A673 (cell line): ENCODE results near the gene OSBP2. TPM values are rescaled to one million over a fixed set of nuclear protein-coding genes. Genes with fewer than 3 reads are reported as not detected.

ENCODE experiments used
- BruUV-seq: library from RNA; stranded (reverse); fragments of 400-500 nt; replicated peaks from 2 replicates; lab custom pipeline; 2021; lab: Mats Ljungman, UMichigan
- CTCF ChIA-PET: fragments of 300-600 bp; sonication (Branson Sonifier 250); formaldehyde crosslinking; loops from one replicate; lab custom pipeline; 2022; ENCODE audit warnings: antibody characterized with exemption; lab: Charles Lee
- POLR2A ChIA-PET: fragments of 300-600 bp; sonication (Branson Sonifier 250); formaldehyde crosslinking; loops from one replicate; lab custom pipeline; 2022; ENCODE audit warnings: antibody characterized with exemption; ENCODE audit not compliant: low non-redundant PET; lab: Charles Lee
- DNase-seq: peaks from one replicate; pipeline ENCODE4 v3.0.0-alpha.2; 2015; ENCODE audit warnings: low spot score
- H3K27ac ChIP-seq: fragments of 200-600 bp; sonication (generic); 2 replicates; pipeline ENCODE4 v1.5.1; 2016; ENCODE audit warnings: mixed run types, low read depth, mild to moderate bottlenecking, mixed read lengths, antibody characterized with exemption, low read length; ENCODE audit not compliant: poor library complexity, severe bottlenecking
- H3K27me3 ChIP-seq: fragments of 200-600 bp; sonication (generic); replicated peaks from 2 replicates; pipeline ENCODE4 v1.6.1; 2017; ENCODE audit warnings: mixed run types, low read depth, mild to moderate bottlenecking, mixed read lengths, antibody characterized with exemption, low read length; ENCODE audit not compliant: insufficient read depth, poor library complexity
- H3K36me3 ChIP-seq: fragments of 200-600 bp; sonication (generic); 2 replicates; pipeline ENCODE4 v1.6.1; 2016; ENCODE audit warnings: mixed run types, mild to moderate bottlenecking, mixed read lengths, antibody characterized with exemption, low read length; ENCODE audit not compliant: insufficient read depth, poor library complexity, severe bottlenecking
- H3K4me1 ChIP-seq: fragments of 200-600 bp; sonication (generic); 2 replicates; pipeline ENCODE4 v1.6.1; 2017; ENCODE audit warnings: mixed run types, mild to moderate bottlenecking, mixed read lengths, antibody characterized with exemption, low read length; ENCODE audit not compliant: insufficient read depth, poor library complexity, severe bottlenecking
- H3K4me3 ChIP-seq: fragments of 200-600 bp; sonication (generic); 2 replicates; pipeline ENCODE4 v1.5.1; 2016; ENCODE audit warnings: low read depth, mixed run types, mild to moderate bottlenecking, mixed read lengths, low read length; ENCODE audit not compliant: poor library complexity, severe bottlenecking
- H3K9me3 ChIP-seq: fragments of 200-600 bp; sonication (generic); 2 replicates; pipeline ENCODE4 v1.6.1; 2016; ENCODE audit warnings: mixed run types, low read depth, mild to moderate bottlenecking, mixed read lengths, antibody characterized with exemption, low read length; ENCODE audit not compliant: poor library complexity, severe bottlenecking
- EZH2 ChIP-seq: fragments of 200-600 bp; sonication (generic); IDR thresholded peaks from 2 replicates; pipeline ENCODE4 v1.6.1; 2017; ENCODE audit warnings: borderline replicate concordance, low read depth, mild to moderate bottlenecking, mixed read lengths, antibody characterized with exemption, low read length; ENCODE audit not compliant: poor library complexity, severe bottlenecking
- intact Hi-C: fragments of 100-400 bp; cut with micrococcal nuclease; formaldehyde crosslinking; loops from one replicate; pipeline ENCODE4 v1.10.0; 2022; ENCODE audit not compliant: unreplicated experiment
- total RNA-seq: library from RNA; stranded (reverse); gene quantifications from 2 replicates; pipeline ENCODE4 v1.2.3, GENCODE V29; 2021
- TF ChIP-seq, protein P1 (sequence below): fragments of 300-800, 200-600 bp; sonication (generic); conservative IDR thresholded peaks from 2 replicates; pipeline ENCODE4 v1.5.1; 2017; ENCODE audit warnings: low read depth, mild to moderate bottlenecking, antibody characterized with exemption, low read length, moderate library complexity, mixed read lengths

Gene OSBP2
- total RNA-seq, 1 experiment from 2014 or later = 1.8 TPM

DNA sequence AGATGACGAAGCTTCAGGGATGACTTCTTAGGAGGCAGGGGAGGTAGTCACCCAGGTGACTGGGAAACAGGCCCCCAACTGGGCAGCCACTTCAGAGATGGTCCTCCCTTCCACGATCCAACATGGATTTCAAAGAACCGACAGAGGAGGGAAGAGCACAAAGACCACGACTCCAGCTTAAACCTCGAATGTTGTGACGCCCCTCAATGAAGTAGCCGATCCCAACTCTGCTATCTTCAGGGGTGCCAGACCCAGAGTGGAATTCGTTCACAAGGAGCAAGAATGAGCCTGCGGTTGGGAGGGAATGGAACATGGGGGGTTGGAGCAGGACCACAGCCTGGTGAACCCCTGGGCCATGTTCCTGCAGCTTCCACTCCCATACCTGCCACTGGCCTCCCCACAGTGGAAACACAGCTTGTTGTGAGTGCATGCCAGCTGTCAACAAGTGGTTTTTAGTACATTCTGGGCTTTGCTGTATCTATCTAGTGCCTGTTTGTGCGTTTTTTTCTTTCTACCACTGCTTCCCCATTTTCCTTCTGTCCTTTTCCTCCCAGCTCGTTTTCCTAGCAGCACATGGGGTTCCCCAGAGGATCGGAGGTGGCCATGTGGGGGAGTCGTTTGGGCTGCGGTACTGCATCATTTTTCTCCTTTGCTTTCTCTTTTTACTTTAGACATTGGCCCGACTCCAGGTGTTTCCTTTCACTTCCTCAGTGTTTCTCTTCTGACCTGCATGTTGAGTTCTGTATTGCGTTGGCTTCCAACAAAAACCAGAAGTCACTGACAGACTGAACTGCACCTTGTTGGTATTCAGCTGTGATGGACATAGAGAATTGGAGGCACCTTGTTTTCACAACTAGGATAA is 208.1 kb downstream of the OSBP2 start:
- POLR2A ChIA-PET = no interaction called here
- BruUV-seq = no TSS peak
- CTCF ChIA-PET = no interaction called here
- no peaks in the 10 kb centered on the region for H3K9me3 ChIP-seq
- H3K4me1 ChIP-seq = no peaks in the 10 kb centered on the region
- no peak for DNase-seq
- H3K27ac ChIP-seq = no peak overlapping the region
- intact Hi-C loops = no loop called here
- no peaks in the 10 kb centered on the region for H3K36me3 ChIP-seq
- no peak overlapping the region for H3K4me3 ChIP-seq
- H3K27me3 ChIP-seq = no peaks in the 10 kb centered on the region
- TF ChIP-seq, protein P1, sequence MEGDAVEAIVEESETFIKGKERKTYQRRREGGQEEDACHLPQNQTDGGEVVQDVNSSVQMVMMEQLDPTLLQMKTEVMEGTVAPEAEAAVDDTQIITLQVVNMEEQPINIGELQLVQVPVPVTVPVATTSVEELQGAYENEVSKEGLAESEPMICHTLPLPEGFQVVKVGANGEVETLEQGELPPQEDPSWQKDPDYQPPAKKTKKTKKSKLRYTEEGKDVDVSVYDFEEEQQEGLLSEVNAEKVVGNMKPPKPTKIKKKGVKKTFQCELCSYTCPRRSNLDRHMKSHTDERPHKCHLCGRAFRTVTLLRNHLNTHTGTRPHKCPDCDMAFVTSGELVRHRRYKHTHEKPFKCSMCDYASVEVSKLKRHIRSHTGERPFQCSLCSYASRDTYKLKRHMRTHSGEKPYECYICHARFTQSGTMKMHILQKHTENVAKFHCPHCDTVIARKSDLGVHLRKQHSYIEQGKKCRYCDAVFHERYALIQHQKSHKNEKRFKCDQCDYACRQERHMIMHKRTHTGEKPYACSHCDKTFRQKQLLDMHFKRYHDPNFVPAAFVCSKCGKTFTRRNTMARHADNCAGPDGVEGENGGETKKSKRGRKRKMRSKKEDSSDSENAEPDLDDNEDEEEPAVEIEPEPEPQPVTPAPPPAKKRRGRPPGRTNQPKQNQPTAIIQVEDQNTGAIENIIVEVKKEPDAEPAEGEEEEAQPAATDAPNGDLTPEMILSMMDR = no peak
- TF ChIP-seq EZH2 = no peak

- DNase-seq = no peak
- Histone ChIP-seq H3K27ac (no peak overlapping the region), H3K4me1 (no peaks in the 10 kb centered on the region), H3K36me3 (no peaks in the 10 kb centered on the region), H3K4me3 (no peak overlapping the region), H3K27me3 (no peaks in the 10 kb centered on the region), H3K9me3 (no peaks in the 10 kb centered on the region)
- ChIA-PET CTCF (interaction anchor here (0.6 kb wide), 1 partner anchor 19 kb away, joined by 4 read pairs; no protein-coding TSS in a partner anchor), POLR2A (no interaction called here)
- BruUV-seq = no TSS peak
- TF ChIP-seq, protein P1 = no peak
- TF ChIP-seq EZH2 = no peak
- intact Hi-C loops = no loop called here
Observed at GRCh38 chr22:30903876-30904460, 209.3 kb downstream of the OSBP2 start.

DNA sequence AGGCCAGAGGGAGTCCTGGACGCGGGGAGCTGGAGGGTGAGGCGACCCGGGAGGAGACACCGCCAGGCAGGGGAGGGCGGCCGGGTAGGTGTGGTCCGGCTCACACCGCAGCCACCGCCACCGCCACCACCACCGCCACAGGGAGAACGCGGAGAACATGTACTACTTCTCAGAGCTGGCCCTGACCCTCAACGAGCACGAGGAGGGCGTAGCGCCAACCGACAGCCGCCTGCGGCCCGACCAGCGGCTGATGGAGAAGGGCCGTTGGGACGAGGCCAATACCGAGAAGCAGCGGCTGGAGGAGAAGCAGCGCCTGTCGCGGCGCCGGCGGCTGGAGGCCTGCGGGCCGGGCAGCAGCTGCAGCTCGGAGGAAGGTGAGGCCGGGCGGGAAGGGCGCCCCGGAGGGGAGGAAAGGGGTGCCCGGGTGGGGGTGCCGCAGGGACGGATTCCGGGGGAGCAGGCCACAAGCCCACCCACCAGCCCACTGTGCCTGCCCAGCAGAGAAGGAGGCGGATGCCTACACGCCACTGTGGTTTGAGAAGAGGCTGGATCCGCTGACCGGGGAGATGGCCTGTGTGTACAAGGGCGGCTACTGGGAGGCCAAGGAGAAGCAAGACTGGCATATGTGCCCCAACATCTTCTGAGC is 211.1 kb downstream of the OSBP2 start:
- no peaks in the 10 kb centered on the region for H3K27me3 ChIP-seq
- H3K4me3 ChIP-seq = no peak overlapping the region
- BruUV-seq = no TSS peak
- H3K9me3 ChIP-seq = no peaks in the 10 kb centered on the region
- H3K27ac ChIP-seq = no peak overlapping the region
- no peaks in the 10 kb centered on the region for H3K36me3 ChIP-seq
- no peak for TF ChIP-seq EZH2
- TF ChIP-seq, protein P1 = no peak
- no peaks in the 10 kb centered on the region for H3K4me1 ChIP-seq
- intact Hi-C loops = no loop called here
- ChIA-PET POLR2A (no interaction called here), CTCF (no interaction called here)
- no peak for DNase-seq
